ENCODE data around the gene GDF9.

- TF ChIP-seq, protein P1, sequence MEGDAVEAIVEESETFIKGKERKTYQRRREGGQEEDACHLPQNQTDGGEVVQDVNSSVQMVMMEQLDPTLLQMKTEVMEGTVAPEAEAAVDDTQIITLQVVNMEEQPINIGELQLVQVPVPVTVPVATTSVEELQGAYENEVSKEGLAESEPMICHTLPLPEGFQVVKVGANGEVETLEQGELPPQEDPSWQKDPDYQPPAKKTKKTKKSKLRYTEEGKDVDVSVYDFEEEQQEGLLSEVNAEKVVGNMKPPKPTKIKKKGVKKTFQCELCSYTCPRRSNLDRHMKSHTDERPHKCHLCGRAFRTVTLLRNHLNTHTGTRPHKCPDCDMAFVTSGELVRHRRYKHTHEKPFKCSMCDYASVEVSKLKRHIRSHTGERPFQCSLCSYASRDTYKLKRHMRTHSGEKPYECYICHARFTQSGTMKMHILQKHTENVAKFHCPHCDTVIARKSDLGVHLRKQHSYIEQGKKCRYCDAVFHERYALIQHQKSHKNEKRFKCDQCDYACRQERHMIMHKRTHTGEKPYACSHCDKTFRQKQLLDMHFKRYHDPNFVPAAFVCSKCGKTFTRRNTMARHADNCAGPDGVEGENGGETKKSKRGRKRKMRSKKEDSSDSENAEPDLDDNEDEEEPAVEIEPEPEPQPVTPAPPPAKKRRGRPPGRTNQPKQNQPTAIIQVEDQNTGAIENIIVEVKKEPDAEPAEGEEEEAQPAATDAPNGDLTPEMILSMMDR (IDR thresholded peaks at IDR 0.05 in 8 of 11, conservative IDR thresholded peaks at IDR 0.05 in 3 of 11): no peak
- no peak for TF ChIP-seq POLR2A (IDR thresholded peaks at IDR 0.05)
Measured at GRCh38 chr5:132825834-132826391, 40.4 kb downstream of the GDF9 start.
